Tibial nerve (tissue), 4 donors: ENCODE results near the gene STIM2. TPM values are rescaled to one million over a fixed set of nuclear protein-coding genes. Genes with fewer than 3 reads are reported as not detected.

ENCODE experiments used
- DNase-seq, 2 donors: peaks; one replicate each; pipeline ENCODE4 v3.0.0-alpha.2; 2019; ENCODE audit warnings: low spot score in 2 of 2
- H3K27ac ChIP-seq, 4 donors: fragments of 200-600 bp; sonication (generic) in 3 of 4; one replicate each; pipeline ENCODE4 v1.5.1; 2017 to 2019; ENCODE audit warnings: mild to moderate bottlenecking in 1 of 4
- H3K27me3 ChIP-seq, 2 donors: fragments of 200-600 bp; sonication (generic) in 1 of 2; one replicate each; pipeline versions ENCODE4 v1.5.1 to v1.6.0; 2017 to 2019
- H3K36me3 ChIP-seq, 3 donors: fragments of 200-600 bp; sonication (generic); one replicate each; pipeline ENCODE4 v1.5.1; 2018 to 2019
- H3K4me1 ChIP-seq, 4 donors: fragments of 200-600 bp; sonication (generic) in 3 of 4; one replicate each; pipeline ENCODE4 v1.5.1; 2017 to 2019
- H3K4me3 ChIP-seq, 4 donors: fragments of 200-600 bp; sonication (generic) in 3 of 4; one replicate each; pipeline ENCODE4 v1.5.1; 2017 to 2019; ENCODE audit warnings: mild to moderate bottlenecking in 1 of 4, moderate library complexity in 1 of 4
- H3K9me3 ChIP-seq, 4 donors: fragments of 200-600 bp; sonication (generic) in 3 of 4; one replicate each; pipeline ENCODE4 v1.5.1; 2017 to 2019
- CTCF ChIP-seq, 5 experiments: fragments of 200-600 bp in 3 of 5; fragments of 450-650 bp in 2 of 5; sonication (generic) in 3 of 5; IDR thresholded peaks; one replicate each; pipeline ENCODE4 v1.5.1; 2016 to 2019; ENCODE audit warnings: antibody characterized with exemption in 5 of 5, mild to moderate bottlenecking in 3 of 5, moderate library complexity in 2 of 5
- EP300 ChIP-seq, 2 donors: sonication (generic); formaldehyde crosslinking; IDR thresholded peaks; one replicate each; pipeline ENCODE4 v1.6.1; 2017; ENCODE audit warnings: antibody characterized with exemption in 2 of 2, mild to moderate bottlenecking in 1 of 2
- POLR2A ChIP-seq, 2 donors: fragments of 450-650 bp; IDR thresholded peaks; one replicate each; pipeline ENCODE4 v1.6.1; 2017; ENCODE audit warnings: antibody characterized with exemption in 2 of 2, mild to moderate bottlenecking in 2 of 2, moderate library complexity in 2 of 2
- WGBS, 2 donors: methylation state at CpG; one replicate each; pipeline ENCODE4 v1.1.5; 2018; 5-methylcytosine and 5-hydroxymethylcytosine counted together
- total RNA-seq, 4 donors: library from RNA; depleted of rRNA; stranded (reverse); fragments of >200 nt; gene quantifications; one replicate each; pipeline ENCODE4 v1.1.0, GENCODE V29; 2016

The STIM2 gene
- total RNA-seq, 4 donors from 2014 or later = 20.1 to 26.2 (median 21.8) TPM

GRCh38 chr4:26942871-26943270 is 82.2 kb downstream of the STIM2 start:
- WGBS, 2 donors = 35 to 45% methylated on average over 2 of the region's 2 CpGs
- Histone ChIP-seq H3K4me1 (peaks cover 0 to 21% (median 3%) of the 10 kb centered on the region in 4 donors), H3K27me3 (no peaks in the 10 kb centered on the region), H3K36me3 (no peaks in the 10 kb centered on the region), H3K27ac (no peak overlapping the region), H3K9me3 (no peaks in the 10 kb centered on the region), H3K4me3 (no peak overlapping the region)
- DNase-seq = no peak
- TF ChIP-seq POLR2A (IDR thresholded peaks at IDR 0.05) = no peak
- TF ChIP-seq CTCF (IDR thresholded peaks at IDR 0.05) = no peak
- TF ChIP-seq EP300 (IDR thresholded peaks at IDR 0.05) = no peak

GRCh38 chr4:26943391-26943790 is 82.8 kb downstream of the STIM2 start:
- TF ChIP-seq CTCF (IDR thresholded peaks at IDR 0.05) (no peak), POLR2A (IDR thresholded peaks at IDR 0.05) (no peak), EP300 (IDR thresholded peaks at IDR 0.05) (no peak)
- Histone ChIP-seq H3K9me3 (no peaks in the 10 kb centered on the region), H3K27me3 (no peaks in the 10 kb centered on the region), H3K4me1 (peaks cover 0 to 21% (median 3%) of the 10 kb centered on the region in 4 donors), H3K27ac (no peak overlapping the region), H3K4me3 (no peak overlapping the region), H3K36me3 (no peaks in the 10 kb centered on the region)
- DNase-seq = no peak
- WGBS, 2 donors = 82 to 93% methylated on average over 5 of the region's 5 CpGs

- peaks cover 0 to 8% (median 1%) of the 10 kb centered on the region in 4 donors for H3K9me3 ChIP-seq
- H3K27me3 ChIP-seq = no peaks in the 10 kb centered on the region
- TF ChIP-seq EP300 (IDR thresholded peaks at IDR 0.05) = no peak
- TF ChIP-seq CTCF (IDR thresholded peaks at IDR 0.05) = no peak
- no peak for TF ChIP-seq POLR2A (IDR thresholded peaks at IDR 0.05)
- no peak for DNase-seq
- H3K4me3 ChIP-seq = no peak overlapping the region
- no peak overlapping the region for H3K27ac ChIP-seq
- peaks cover 0 to 14% (median 1%) of the 10 kb centered on the region in 4 donors for H3K4me1 ChIP-seq
- H3K36me3 ChIP-seq = peaks cover 0 to 5% (median 0%) of the 10 kb centered on the region in 3 donors
- 97 to 99% methylated on average over 2 of the region's 2 CpGs for WGBS, 2 donors
Observed at GRCh38 chr4:26945794-26946193, 85.2 kb downstream of the STIM2 start.

GRCh38 chr4:26947318-26947717 is 86.7 kb downstream of the STIM2 start:
- Histone ChIP-seq H3K27ac (no peak overlapping the region), H3K36me3 (peaks cover 0 to 5% (median 0%) of the 10 kb centered on the region in 3 donors), H3K9me3 (peaks cover 0 to 11% (median 1%) of the 10 kb centered on the region in 4 donors), H3K4me1 (peaks cover 0 to 2% (median 0%) of the 10 kb centered on the region in 4 donors), H3K27me3 (no peaks in the 10 kb centered on the region), H3K4me3 (no peak overlapping the region)
- TF ChIP-seq CTCF (IDR thresholded peaks at IDR 0.05) (no peak), EP300 (IDR thresholded peaks at IDR 0.05) (no peak), POLR2A (IDR thresholded peaks at IDR 0.05) (no peak)
- no peak for DNase-seq
- 85 to 95% methylated on average over 8 of the region's 8 CpGs for WGBS, 2 donors

GRCh38 chr4:26950446-26950845 is 89.8 kb downstream of the STIM2 start:
- peaks cover 0 to 5% (median 0%) of the 10 kb centered on the region in 3 donors for H3K36me3 ChIP-seq
- no peak for DNase-seq
- no peak overlapping the region for H3K27ac ChIP-seq
- no peak overlapping the region for H3K4me3 ChIP-seq
- no peaks in the 10 kb centered on the region for H3K27me3 ChIP-seq
- H3K9me3 ChIP-seq = peaks cover 0 to 11% (median 1%) of the 10 kb centered on the region in 4 donors
- TF ChIP-seq EP300 (IDR thresholded peaks at IDR 0.05) (no peak), POLR2A (IDR thresholded peaks at IDR 0.05) (no peak), CTCF (IDR thresholded peaks at IDR 0.05) (no peak)
- H3K4me1 ChIP-seq = peaks cover 0 to 3% (median 0%) of the 10 kb centered on the region in 4 donors
